AG04450 (cell line): Measurements from ENCODE around the gene KCNN2. TPM values are rescaled to one million over a fixed set of nuclear protein-coding genes. Genes with fewer than 3 reads are reported as not detected.

ENCODE experiments used
- CTCF ChIA-PET: fragments of 300-600, 350-600 bp; formaldehyde crosslinking; extraction: SDS; loops from one replicate; lab custom pipeline; 2022; ENCODE audit warnings: antibody characterized with exemption, inconsistent platforms; lab: Charles Lee
- POLR2A ChIA-PET: fragments of 350-600 bp; formaldehyde crosslinking; extraction: SDS; loops from one replicate; lab custom pipeline; 2021; ENCODE audit warnings: antibody characterized with exemption, inconsistent platforms; lab: Yijun Ruan, JAX
- DNase-seq: peaks from one replicate; pipeline ENCODE4 v3.0.0-alpha.2; 2011; ENCODE audit warnings: low read depth, low spot score
- H3K27ac ChIP-seq: one replicate; pipeline ENCODE4 v1.5.1; 2012; ENCODE audit warnings: low read depth, low read length, control low read depth
- H3K27me3 ChIP-seq: one replicate; pipeline ENCODE4 v1.6.0; 2012; ENCODE audit warnings: low read length; ENCODE audit not compliant: control insufficient read depth, insufficient read depth
- H3K4me3 ChIP-seq: 2 replicates; pipeline ENCODE4 v1.5.1; 2011; ENCODE audit warnings: mild to moderate bottlenecking, low read depth, low read length, control low read depth
- H3K9me3 ChIP-seq: 2 replicates; pipeline ENCODE4 v1.5.1; 2012; ENCODE audit warnings: low read length; ENCODE audit not compliant: control insufficient read depth, insufficient read depth
- CTCF ChIP-seq: IDR thresholded peaks from 2 replicates; pipeline ENCODE4 v1.5.1; 2011; ENCODE audit warnings: low read depth, low read length, control low read depth, inconsistent platforms
- polyA plus RNA-seq: library from polyadenylated mRNA; depleted of rRNA; stranded (reverse); fragments of >200 nt; gene quantifications from 2 replicates; pipeline ENCODE4 v1.2.3, GENCODE V29; 2011

The KCNN2 gene
- polyA plus RNA-seq, 1 experiment = 0.86 TPM

- CTCF ChIA-PET = no interaction called here
- POLR2A ChIA-PET = no interaction called here
- no peak for TF ChIP-seq CTCF
- Histone ChIP-seq H3K27me3 (no peaks in the 10 kb centered on the region), H3K9me3 (no peaks in the 10 kb centered on the region), H3K27ac (no peak overlapping the region), H3K4me3 (no peak overlapping the region)
- no peak for DNase-seq
These were observed 54.4 kb downstream of the KCNN2 start for GRCh38 chr5:114416254-114416653.

GRCh38 chr5:114417519-114417918, 55.6 kb downstream of the KCNN2 start:
- DNase-seq = no peak
- POLR2A ChIA-PET = no interaction called here
- Histone ChIP-seq H3K4me3 (no peak overlapping the region), H3K27me3 (no peaks in the 10 kb centered on the region), H3K9me3 (no peaks in the 10 kb centered on the region), H3K27ac (no peak overlapping the region)
- CTCF ChIA-PET = no interaction called here
- TF ChIP-seq CTCF = no peak

GRCh38 chr5:114418176-114419066, 56.6 kb downstream of the KCNN2 start:
- ChIA-PET POLR2A (no interaction called here), CTCF (interaction anchor here (2.0 kb wide), 1 partner anchor 807 kb away, joined by 6 read pairs; no protein-coding TSS in a partner anchor)
- no peak for TF ChIP-seq CTCF
- Histone ChIP-seq H3K9me3 (no peaks in the 10 kb centered on the region), H3K27ac (no peak overlapping the region), H3K4me3 (no peak overlapping the region), H3K27me3 (no peaks in the 10 kb centered on the region)
- no peak for DNase-seq

GRCh38 chr5:114419067-114419388, 57.2 kb downstream of the KCNN2 start:
- no peaks in the 10 kb centered on the region for H3K27me3 ChIP-seq

More at GRCh38 chr5:114419067-114419388, 57.2 kb downstream of the KCNN2 start:
- no peak overlapping the region for H3K27ac ChIP-seq
- TF ChIP-seq CTCF = no peak
- POLR2A ChIA-PET = no interaction called here
- CTCF ChIA-PET = interaction anchor here (2.0 to 4.5 kb wide), 2 partner anchors 30 to 807 kb away, joined by 6 to 22 read pairs; no protein-coding TSS in a partner anchor
- H3K4me3 ChIP-seq = no peak overlapping the region
- no peaks in the 10 kb centered on the region for H3K9me3 ChIP-seq
- no peak for DNase-seq
